Measurements from ENCODE around the gene SEC31B.

Gene SEC31B

GRCh38 chr10:100481462-100482081, 38.1 kb downstream of the SEC31B start:
- Histone ChIP-seq H3K27ac (ENCODE audit: low read depth in 2 of 2, low read length in 2 of 2) (no peak overlapping the region), H3K9ac (ENCODE audit: low read depth in 1 of 2, low read length in 2 of 2) (peak overlapping the region; percentile 23 to 24), H3K27me3 (ENCODE audit: control insufficient read depth in 2 of 2, insufficient read depth in 2 of 2, low read length in 2 of 2) (peaks cover 15 to 21% of the 10 kb centered on the region in 2 donors), H3K36me3 (ENCODE audit: control insufficient read depth in 2 of 2, insufficient read depth in 2 of 2, low read length in 2 of 2) (peaks cover 0 to 3% of the 10 kb centered on the region in 2 donors), H3K9me3 (ENCODE audit: control insufficient read depth in 2 of 2, low read length in 2 of 2) (no peaks in the 10 kb centered on the region), H3K4me1 (ENCODE audit: control insufficient read depth in 2 of 2, insufficient read depth in 2 of 2, low read length in 2 of 2) (peaks cover 16 to 18% of the 10 kb centered on the region in 2 donors), H3K4me3 (ENCODE audit: low read length in 2 of 2) (peak overlapping the region; percentile 68 to 76)

- H3K9ac ChIP-seq (ENCODE audit: low read depth in 1 of 2, low read length in 2 of 2) = no peak overlapping the region
- peaks cover 15 to 21% of the 10 kb centered on the region in 2 donors for H3K27me3 ChIP-seq (ENCODE audit: control insufficient read depth in 2 of 2, insufficient read depth in 2 of 2, low read length in 2 of 2)
- H3K36me3 ChIP-seq (ENCODE audit: control insufficient read depth in 2 of 2, insufficient read depth in 2 of 2, low read length in 2 of 2) = no peaks in the 10 kb centered on the region
- H3K9me3 ChIP-seq (ENCODE audit: control insufficient read depth in 2 of 2, low read length in 2 of 2) = no peaks in the 10 kb centered on the region
- no peak overlapping the region for H3K27ac ChIP-seq (ENCODE audit: low read depth in 2 of 2, low read length in 2 of 2)
- peaks cover 16 to 18% of the 10 kb centered on the region in 2 donors for H3K4me1 ChIP-seq (ENCODE audit: control insufficient read depth in 2 of 2, insufficient read depth in 2 of 2, low read length in 2 of 2)
- H3K4me3 ChIP-seq (ENCODE audit: low read length in 2 of 2) = no peak overlapping the region
Observed at GRCh38 chr10:100480002-100480401, 39.7 kb downstream of the SEC31B start.

DNA sequence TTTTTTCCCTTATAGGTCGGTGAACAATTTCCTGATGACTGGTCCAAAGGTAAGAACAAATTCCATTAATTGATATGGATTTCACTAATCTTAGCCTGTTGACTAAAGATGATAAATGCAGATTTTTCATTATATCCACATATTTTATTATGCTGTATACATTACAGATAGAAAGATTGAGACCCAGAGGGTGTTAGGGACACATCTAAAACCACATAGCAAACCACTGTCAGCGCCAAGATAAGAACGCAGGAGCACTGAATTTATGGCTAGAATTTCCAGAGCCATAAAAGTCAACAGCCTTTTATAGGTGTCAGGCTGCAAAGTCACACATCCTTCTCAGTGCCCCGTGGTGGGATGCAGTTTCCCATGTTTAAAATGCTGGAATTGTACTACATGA, 40.6 kb downstream of the SEC31B start:
- Histone ChIP-seq H3K27me3 (ENCODE audit: control insufficient read depth in 2 of 2, insufficient read depth in 2 of 2, low read length in 2 of 2) (peaks cover 15 to 21% of the 10 kb centered on the region in 2 donors), H3K36me3 (ENCODE audit: control insufficient read depth in 2 of 2, insufficient read depth in 2 of 2, low read length in 2 of 2) (no peaks in the 10 kb centered on the region), H3K4me1 (ENCODE audit: control insufficient read depth in 2 of 2, insufficient read depth in 2 of 2, low read length in 2 of 2) (peaks cover 16 to 18% of the 10 kb centered on the region in 2 donors), H3K27ac (ENCODE audit: low read depth in 2 of 2, low read length in 2 of 2) (no peak overlapping the region), H3K9me3 (ENCODE audit: control insufficient read depth in 2 of 2, low read length in 2 of 2) (no peaks in the 10 kb centered on the region), H3K9ac (ENCODE audit: low read depth in 1 of 2, low read length in 2 of 2) (no peak overlapping the region), H3K4me3 (ENCODE audit: low read length in 2 of 2) (no peak overlapping the region)

- H3K9me3 ChIP-seq (ENCODE audit: control insufficient read depth in 2 of 2, low read length in 2 of 2) = no peaks in the 10 kb centered on the region
Observed at GRCh38 chr10:100477970-100478369, 41.7 kb downstream of the SEC31B start.

DNA sequence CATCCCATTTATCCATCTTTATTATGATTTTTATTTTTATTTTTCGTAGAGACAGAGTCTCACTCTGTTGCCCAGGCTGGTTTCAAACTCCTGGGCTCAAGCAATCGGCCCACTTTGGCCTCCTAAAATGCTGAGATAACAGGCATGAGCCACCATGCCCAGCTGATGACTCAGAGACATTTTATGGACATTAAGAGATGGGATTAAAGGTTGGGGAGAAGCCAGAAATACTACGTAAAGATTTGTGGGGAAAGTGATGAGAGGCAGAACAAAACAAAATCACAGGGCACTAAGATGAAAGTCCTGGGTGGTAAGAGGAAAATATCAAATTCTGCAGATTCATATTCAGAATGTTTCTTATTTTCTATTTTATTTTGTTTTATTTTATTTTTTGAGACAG, 49.3 kb downstream of the SEC31B start:
- Histone ChIP-seq H3K4me3 (ENCODE audit: low read length in 2 of 2) (no peak overlapping the region), H3K4me1 (ENCODE audit: control insufficient read depth in 2 of 2, insufficient read depth in 2 of 2, low read length in 2 of 2) (no peaks in the 10 kb centered on the region), H3K27me3 (ENCODE audit: control insufficient read depth in 2 of 2, insufficient read depth in 2 of 2, low read length in 2 of 2) (peaks cover 0 to 4% of the 10 kb centered on the region in 2 donors), H3K9me3 (ENCODE audit: control insufficient read depth in 2 of 2, low read length in 2 of 2) (no peaks in the 10 kb centered on the region), H3K27ac (ENCODE audit: low read depth in 2 of 2, low read length in 2 of 2) (no peak overlapping the region), H3K36me3 (ENCODE audit: control insufficient read depth in 2 of 2, insufficient read depth in 2 of 2, low read length in 2 of 2) (no peaks in the 10 kb centered on the region), H3K9ac (ENCODE audit: low read depth in 1 of 2, low read length in 2 of 2) (no peak overlapping the region)

More at GRCh38 chr10:100477970-100478369, 41.7 kb downstream of the SEC31B start:
- H3K27ac ChIP-seq (ENCODE audit: low read depth in 2 of 2, low read length in 2 of 2) = no peak overlapping the region
- peaks cover 13 to 17% of the 10 kb centered on the region in 2 donors for H3K27me3 ChIP-seq (ENCODE audit: control insufficient read depth in 2 of 2, insufficient read depth in 2 of 2, low read length in 2 of 2)
- peaks cover 12 to 14% of the 10 kb centered on the region in 2 donors for H3K4me1 ChIP-seq (ENCODE audit: control insufficient read depth in 2 of 2, insufficient read depth in 2 of 2, low read length in 2 of 2)
- H3K4me3 ChIP-seq (ENCODE audit: low read length in 2 of 2) = no peak overlapping the region
- H3K9ac ChIP-seq (ENCODE audit: low read depth in 1 of 2, low read length in 2 of 2) = no peak overlapping the region
- no peaks in the 10 kb centered on the region for H3K36me3 ChIP-seq (ENCODE audit: control insufficient read depth in 2 of 2, insufficient read depth in 2 of 2, low read length in 2 of 2)

DNA sequence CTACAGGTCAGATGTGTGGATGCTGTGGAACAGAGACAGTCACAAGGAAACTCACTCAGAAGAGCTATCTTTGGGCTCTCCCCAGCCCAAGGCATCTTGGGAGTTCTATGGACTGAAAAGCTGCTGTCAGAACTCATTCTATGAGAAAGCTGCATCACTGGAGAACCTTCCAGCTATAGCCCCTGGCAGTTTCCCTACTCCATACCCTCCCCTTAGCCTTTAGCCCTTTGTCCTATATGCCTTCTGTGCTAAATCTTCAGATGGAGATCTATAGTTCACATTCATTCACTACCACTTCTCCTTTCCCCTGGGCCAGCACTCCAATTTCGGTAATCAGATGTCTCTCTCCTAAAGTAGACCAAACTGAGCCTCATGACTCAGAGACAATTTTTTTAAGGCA, 49.9 kb downstream of the SEC31B start:
- Histone ChIP-seq H3K4me1 (ENCODE audit: control insufficient read depth in 2 of 2, insufficient read depth in 2 of 2, low read length in 2 of 2) (no peaks in the 10 kb centered on the region), H3K27me3 (ENCODE audit: control insufficient read depth in 2 of 2, insufficient read depth in 2 of 2, low read length in 2 of 2) (peaks cover 0 to 4% of the 10 kb centered on the region in 2 donors), H3K36me3 (ENCODE audit: control insufficient read depth in 2 of 2, insufficient read depth in 2 of 2, low read length in 2 of 2) (no peaks in the 10 kb centered on the region)

GRCh38 chr10:100468978-100469377, 50.7 kb downstream of the SEC31B start:
- H3K27me3 ChIP-seq (ENCODE audit: control insufficient read depth in 2 of 2, insufficient read depth in 2 of 2, low read length in 2 of 2) = peaks cover 0 to 4% of the 10 kb centered on the region in 2 donors
- H3K27ac ChIP-seq (ENCODE audit: low read depth in 2 of 2, low read length in 2 of 2) = no peak overlapping the region
- no peaks in the 10 kb centered on the region for H3K4me1 ChIP-seq (ENCODE audit: control insufficient read depth in 2 of 2, insufficient read depth in 2 of 2, low read length in 2 of 2)
- H3K9me3 ChIP-seq (ENCODE audit: control insufficient read depth in 2 of 2, low read length in 2 of 2) = no peaks in the 10 kb centered on the region
- H3K9ac ChIP-seq (ENCODE audit: low read depth in 1 of 2, low read length in 2 of 2) = no peak overlapping the region
- no peaks in the 10 kb centered on the region for H3K36me3 ChIP-seq (ENCODE audit: control insufficient read depth in 2 of 2, insufficient read depth in 2 of 2, low read length in 2 of 2)
- no peak overlapping the region for H3K4me3 ChIP-seq (ENCODE audit: low read length in 2 of 2)

More for the DNA sequence above, 49.9 kb downstream of the SEC31B start:
- Histone ChIP-seq H3K4me3 (ENCODE audit: low read length in 2 of 2) (no peak overlapping the region), H3K9ac (ENCODE audit: low read depth in 1 of 2, low read length in 2 of 2) (no peak overlapping the region), H3K9me3 (ENCODE audit: control insufficient read depth in 2 of 2, low read length in 2 of 2) (no peaks in the 10 kb centered on the region), H3K27ac (ENCODE audit: low read depth in 2 of 2, low read length in 2 of 2) (no peak overlapping the region)

DNA sequence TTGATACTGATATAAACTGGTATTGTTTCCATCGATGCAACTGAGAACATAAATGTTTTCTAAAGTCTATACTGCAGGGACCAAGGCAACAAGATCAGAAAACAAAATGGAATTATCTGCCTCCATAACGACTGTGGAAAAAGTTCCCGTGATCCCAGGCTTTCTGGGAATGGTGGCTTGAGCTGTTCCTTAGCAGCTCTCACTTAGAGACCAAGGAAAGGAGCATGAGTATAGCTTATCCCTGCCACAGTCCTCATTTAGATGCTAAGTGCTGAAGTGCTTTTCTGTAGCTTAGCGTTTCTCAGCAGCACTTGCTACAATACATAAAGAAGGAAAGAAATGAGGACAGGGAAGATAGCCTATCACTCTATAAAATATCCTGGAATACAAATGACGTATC, 51.3 kb downstream of the SEC31B start:
- no peak overlapping the region for H3K27ac ChIP-seq (ENCODE audit: low read depth in 2 of 2, low read length in 2 of 2)
- H3K4me3 ChIP-seq (ENCODE audit: low read length in 2 of 2) = no peak overlapping the region
- H3K36me3 ChIP-seq (ENCODE audit: control insufficient read depth in 2 of 2, insufficient read depth in 2 of 2, low read length in 2 of 2) = no peaks in the 10 kb centered on the region
- H3K4me1 ChIP-seq (ENCODE audit: control insufficient read depth in 2 of 2, insufficient read depth in 2 of 2, low read length in 2 of 2) = no peaks in the 10 kb centered on the region
- no peaks in the 10 kb centered on the region for H3K9me3 ChIP-seq (ENCODE audit: control insufficient read depth in 2 of 2, low read length in 2 of 2)
- no peak overlapping the region for H3K9ac ChIP-seq (ENCODE audit: low read depth in 1 of 2, low read length in 2 of 2)
- H3K27me3 ChIP-seq (ENCODE audit: control insufficient read depth in 2 of 2, insufficient read depth in 2 of 2, low read length in 2 of 2) = peaks cover 0 to 4% of the 10 kb centered on the region in 2 donors

- no peaks in the 10 kb centered on the region for H3K4me1 ChIP-seq (ENCODE audit: control insufficient read depth in 2 of 2, insufficient read depth in 2 of 2, low read length in 2 of 2)
- no peak within 1 kb of the TSS for H3K9ac ChIP-seq (ENCODE audit: low read depth in 1 of 2, low read length in 2 of 2)
- H3K4me3 ChIP-seq (ENCODE audit: low read length in 2 of 2) = no peak within 1 kb of the TSS
- no peaks in the 10 kb centered on the region for H3K9me3 ChIP-seq (ENCODE audit: control insufficient read depth in 2 of 2, low read length in 2 of 2)
- H3K36me3 ChIP-seq (ENCODE audit: control insufficient read depth in 2 of 2, insufficient read depth in 2 of 2, low read length in 2 of 2) = no peaks in the 10 kb centered on the region
- H3K27me3 ChIP-seq (ENCODE audit: control insufficient read depth in 2 of 2, insufficient read depth in 2 of 2, low read length in 2 of 2) = no peaks in the 10 kb centered on the region
- no peak within 1 kb of the TSS for H3K27ac ChIP-seq (ENCODE audit: low read depth in 2 of 2, low read length in 2 of 2)
Observed at GRCh38 chr10:100462709-100463108, 57.0 kb downstream of the SEC31B start, which contains the start of gene WNT8B. WNT8B (plus strand) TSS chr10:100463009; CDS start chr10:100463169, 160 bp downstream.

- H3K36me3 ChIP-seq (ENCODE audit: control insufficient read depth in 2 of 2, insufficient read depth in 2 of 2, low read length in 2 of 2) = no peaks in the 10 kb centered on the region
- no peak overlapping the region for H3K4me3 ChIP-seq (ENCODE audit: low read length in 2 of 2)
- H3K27me3 ChIP-seq (ENCODE audit: control insufficient read depth in 2 of 2, insufficient read depth in 2 of 2, low read length in 2 of 2) = no peaks in the 10 kb centered on the region
- H3K9me3 ChIP-seq (ENCODE audit: control insufficient read depth in 2 of 2, low read length in 2 of 2) = no peaks in the 10 kb centered on the region
- no peak overlapping the region for H3K27ac ChIP-seq (ENCODE audit: low read depth in 2 of 2, low read length in 2 of 2)
- no peaks in the 10 kb centered on the region for H3K4me1 ChIP-seq (ENCODE audit: control insufficient read depth in 2 of 2, insufficient read depth in 2 of 2, low read length in 2 of 2)
- no peak overlapping the region for H3K9ac ChIP-seq (ENCODE audit: low read depth in 1 of 2, low read length in 2 of 2)
Observed at GRCh38 chr10:100448951-100449350, 70.7 kb downstream of the SEC31B start.

Measured in mucosa of rectum (tissue), 2 donors.